GM18517 (cell line): ENCODE measurements around the gene C2CD5.
A peak's percentile ranks its signal among the peaks of the same experiment; 100 is the strongest.
"Not testable (repeated sequence)": the region's sequence is repeated elsewhere in the genome, so short reads cannot be mapped to it uniquely, and the experiment has no call there.

ENCODE experiments used
- ATAC-seq: cut with Tn5 transposase; IDR thresholded peaks from one replicate; pipeline ENCODE4 v1.9.1; 2021; ENCODE audit warnings: mild to moderate bottlenecking, moderate library complexity; ENCODE audit not compliant: unreplicated experiment

The C2CD5 gene

DNA sequence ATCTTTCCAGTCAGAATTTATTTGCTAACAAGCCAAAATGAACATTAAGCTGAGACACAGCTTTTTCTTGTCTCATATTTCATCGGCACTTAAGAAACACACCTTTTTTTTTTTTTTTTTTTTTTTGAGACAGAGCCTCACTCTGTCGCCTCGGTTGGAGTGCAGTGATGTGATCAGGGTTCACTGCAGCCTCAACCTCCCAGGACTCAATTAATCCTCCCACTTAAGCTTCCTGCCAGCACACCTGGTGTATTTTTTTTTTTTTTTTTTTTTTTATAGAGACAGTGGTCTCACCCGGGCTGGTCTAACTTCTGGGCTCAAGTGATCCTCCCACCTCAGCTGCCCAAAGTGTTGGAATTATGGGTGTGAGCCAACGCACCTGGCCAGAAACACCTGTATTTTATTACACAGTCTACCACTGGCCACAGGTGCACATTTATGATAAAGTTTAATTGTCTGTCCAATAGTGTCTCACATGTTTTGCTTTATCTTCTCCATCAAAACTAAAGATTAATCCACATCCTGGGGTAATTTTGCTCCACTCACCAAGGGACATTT, 62.7 kb downstream of the C2CD5 start:
- no peak for ATAC-seq

DNA sequence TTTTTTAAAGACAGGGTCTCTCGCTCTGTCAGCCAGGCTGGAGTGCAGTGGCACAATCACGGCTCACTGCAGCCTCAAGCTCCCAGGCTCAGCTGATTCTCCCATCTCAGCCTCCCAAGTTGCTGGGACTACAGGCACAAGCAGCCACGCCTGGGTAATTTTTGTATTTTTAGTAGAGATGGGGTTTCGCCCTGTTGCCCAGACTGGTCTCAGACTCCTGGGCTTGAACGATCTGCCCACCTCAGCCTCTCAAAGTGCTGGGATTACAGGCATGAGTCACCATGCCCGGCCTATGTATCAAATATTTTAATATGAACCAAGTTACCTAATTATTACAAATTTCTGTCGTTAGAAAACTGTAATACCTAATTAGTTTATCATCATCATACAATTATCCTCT, 63.5 kb downstream of the C2CD5 start:
- not testable (repeated sequence) for ATAC-seq

DNA sequence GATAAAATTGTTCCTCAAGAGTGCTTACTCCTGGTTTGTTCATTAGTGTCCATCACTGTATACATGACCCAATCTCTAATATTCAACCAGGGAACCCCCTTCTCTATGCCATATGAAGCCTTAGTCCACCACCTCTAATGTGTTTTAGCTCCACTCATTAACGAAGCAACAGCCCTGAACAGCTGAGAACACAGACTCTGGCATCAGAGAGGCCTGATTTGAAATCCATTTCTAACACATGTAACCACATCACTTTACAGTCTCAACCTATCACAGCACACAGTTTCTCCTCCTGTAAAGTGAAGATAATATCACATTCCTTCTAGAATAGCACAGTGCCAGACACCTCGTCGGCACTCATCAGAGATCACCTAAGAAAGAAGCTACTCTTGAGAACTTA, 64.3 kb downstream of the C2CD5 start:
- no peak for ATAC-seq

DNA sequence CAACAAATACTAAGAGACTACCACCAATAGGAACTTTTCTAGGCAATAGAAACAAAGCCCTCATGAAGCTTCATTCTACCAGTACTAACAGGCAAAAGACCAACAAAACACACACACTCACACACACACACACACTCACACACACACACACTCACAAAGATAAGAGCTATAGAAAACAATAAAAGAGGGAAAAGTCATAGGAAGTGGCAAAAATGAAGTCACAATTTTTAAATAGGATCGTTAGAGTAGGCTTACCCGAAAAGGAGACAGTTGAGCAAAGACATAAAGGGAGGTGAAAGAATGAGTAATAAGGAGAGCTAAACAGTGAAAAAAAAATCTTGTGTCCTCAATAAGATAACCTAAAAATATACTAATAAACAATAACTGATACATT, 66.5 kb downstream of the C2CD5 start:
- ATAC-seq: no peak

DNA sequence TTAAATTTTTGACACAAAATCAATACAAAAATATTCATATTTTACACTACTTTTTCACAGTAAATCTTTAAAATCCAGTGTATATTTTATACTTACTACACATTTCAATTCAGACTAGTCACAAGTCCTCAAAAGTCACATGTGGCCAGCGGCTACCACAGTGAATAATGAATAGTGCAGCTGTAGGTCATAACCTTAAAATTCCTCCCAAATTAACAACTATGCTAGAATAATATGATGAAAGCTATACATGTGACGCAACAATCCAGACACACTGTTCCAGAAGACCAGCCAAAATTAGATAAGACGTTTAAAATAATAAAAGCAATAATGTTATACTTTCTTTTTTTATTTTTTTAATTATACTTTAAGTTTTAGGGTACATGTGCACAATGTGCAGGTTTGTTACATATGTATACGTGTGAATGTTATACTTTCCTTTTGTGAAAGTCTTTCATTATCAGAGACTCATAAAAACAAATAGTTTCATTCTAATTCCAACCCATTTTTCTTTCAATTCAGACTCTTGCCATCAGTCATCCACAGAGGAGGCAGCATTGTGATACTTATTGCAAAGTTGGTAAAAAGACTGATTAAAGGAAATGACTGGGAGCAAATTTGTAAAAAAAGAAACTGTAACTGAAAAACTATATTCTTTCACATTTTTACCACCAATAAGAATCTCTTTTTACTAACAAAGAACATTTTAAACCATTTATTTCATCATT, 67.0 kb downstream of the C2CD5 start:
- no peak for ATAC-seq

DNA sequence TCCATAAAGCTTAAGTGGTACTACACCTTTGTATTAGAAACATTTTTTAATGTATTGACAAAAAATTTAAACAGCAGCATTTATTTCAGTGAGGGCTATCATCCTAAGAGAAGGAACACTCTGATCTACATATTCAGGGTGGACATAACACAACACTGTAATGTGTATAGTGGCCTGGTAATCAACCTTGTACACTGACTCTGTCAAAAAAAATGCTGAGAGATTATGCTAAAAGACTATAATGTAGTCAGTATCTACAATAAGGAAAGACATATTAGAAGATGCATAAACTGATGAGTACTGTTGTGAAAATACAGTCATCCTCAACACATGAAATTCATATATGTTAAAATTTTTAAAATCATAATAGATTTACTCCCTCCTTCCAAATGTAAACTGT, 68.2 kb downstream of the C2CD5 start:
- ATAC-seq: no peak

DNA sequence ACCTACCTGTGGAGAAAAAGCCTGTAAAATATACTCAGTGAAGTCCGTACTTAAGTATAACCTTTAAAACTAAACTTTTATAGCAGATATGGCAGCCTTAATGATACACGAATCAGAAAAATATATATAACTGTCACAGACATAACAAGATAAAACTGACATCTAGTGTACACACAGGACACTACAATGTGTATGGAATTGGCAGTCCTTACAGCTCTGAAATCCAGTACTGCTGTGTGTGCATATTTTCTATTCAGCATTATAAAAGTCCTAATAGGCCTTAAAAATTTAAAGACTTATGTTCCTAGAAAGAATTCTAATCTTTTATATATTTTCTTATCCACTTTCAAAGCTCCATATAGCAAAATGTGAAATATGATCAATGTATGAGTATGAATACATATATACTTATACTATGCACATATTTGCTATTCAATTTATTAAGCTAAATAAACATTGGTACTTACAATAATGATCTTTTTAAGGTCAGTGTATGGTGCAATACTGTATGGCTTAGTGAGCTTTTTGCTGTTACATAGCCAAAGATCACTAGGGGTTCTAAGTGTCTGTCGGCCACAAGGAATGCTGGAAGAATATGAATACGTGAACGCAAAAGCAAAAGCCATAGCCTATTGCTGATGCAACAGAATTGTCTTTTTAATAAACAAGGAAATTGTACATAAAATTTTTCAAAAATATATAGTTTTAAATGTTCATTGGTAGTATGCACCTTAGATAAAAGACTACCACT, 69.2 kb downstream of the C2CD5 start:
- ATAC-seq: no peak

DNA sequence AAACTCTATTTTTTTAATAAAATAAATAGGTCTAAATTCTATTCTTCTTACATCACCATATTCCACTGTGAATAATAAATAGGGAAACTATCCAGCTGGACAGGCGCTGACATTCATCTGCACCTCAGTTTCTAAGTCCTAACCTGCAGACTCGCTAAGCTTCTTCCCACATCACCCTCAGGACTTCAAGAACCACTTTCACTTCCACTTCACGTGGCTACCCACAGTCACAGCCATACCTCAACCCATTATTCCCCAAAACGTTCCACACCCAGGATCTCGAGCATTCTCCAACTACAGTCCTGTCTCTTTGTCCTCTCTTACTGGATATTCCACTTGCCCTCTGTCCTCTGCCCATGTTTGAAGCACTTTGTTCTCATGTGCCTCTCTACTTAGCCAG, 71.1 kb downstream of the C2CD5 start:
- ATAC-seq: no peak

DNA sequence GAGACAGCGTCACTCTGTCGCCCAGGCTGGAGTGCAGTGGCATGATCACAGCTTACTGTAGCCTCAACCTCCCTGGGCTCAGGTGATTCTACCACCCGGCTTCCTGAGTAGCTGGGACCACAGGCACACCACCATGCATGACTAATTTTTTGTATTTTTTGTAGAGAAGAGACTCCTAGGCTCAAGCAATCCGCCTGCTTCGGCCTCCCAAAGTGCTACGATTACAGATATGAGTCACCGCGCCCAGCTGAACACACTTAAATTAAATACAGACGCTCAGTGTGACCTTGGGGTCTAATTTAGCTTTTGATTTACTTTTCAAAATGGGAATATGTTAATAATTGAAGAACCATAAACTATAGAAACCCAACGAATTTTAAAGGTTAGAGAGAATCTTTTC, 77.2 kb downstream of the C2CD5 start:
- no peak for ATAC-seq

DNA sequence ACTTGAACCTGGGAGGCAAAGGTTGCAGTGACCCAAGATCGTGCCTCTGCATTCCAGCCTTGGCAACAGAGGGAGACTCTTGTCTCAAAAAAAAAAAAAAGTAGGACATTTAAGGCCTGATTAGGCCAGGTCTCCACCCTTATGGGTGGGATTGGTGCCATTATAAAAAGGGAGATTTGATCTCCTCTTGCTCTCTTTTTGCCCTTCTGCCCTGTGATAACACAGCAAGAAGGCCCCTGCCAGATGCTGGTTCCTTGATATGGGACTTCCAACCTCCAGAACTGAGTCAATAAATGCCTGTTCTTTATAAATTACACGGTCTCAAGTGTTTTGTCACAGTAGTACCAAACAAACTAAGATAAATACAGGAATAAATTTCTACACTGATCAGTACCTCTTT, 81.0 kb downstream of the C2CD5 start:
- no peak for ATAC-seq

DNA sequence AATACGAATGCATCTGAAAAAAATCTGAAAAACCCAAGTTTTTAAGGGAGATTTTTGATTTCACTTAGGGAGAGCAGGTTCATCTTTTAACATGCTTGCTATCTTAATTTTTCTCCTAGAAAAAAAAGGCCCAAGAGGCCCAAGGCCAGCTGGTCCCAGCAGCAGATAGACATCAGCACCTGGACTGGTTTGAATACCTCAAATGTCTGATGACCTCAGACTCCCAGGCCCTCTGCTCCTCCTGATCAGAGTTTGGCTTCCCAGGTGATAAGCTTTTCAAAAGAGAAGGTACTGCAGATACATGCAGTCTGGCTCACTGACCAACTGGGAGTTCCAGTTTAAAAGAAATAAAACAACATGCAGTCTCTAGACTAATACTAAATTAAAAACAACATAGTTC, 82.6 kb downstream of the C2CD5 start:
- no peak for ATAC-seq

DNA sequence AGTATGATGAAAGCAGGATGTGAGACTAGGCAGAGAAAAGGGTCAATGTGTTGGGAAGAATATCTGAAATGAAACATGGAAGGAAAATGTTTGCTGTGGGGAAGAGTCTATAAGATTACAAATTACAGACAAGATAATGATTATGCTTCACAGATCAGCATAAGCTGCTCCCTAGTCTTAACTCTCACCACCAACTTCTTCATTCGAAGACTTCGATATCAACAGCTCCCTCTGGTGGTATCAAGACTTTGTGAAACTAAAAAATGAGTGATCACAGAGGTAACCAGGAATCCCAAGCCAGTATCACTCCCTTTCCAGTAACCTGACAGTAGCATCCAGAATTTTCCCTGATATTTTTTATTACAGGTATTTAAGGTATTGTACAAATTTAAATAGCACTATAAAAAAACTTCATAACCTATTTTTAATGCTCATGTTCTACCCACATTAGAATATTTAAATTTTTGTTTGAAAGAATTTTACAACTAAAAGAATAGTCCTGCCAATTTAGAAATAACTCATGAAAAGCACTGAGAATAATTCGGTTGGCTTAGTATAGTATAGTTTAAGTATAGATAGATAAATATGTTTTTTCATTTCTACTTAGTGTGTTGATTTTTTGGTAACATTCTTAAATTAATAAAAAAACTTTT, 84.4 kb downstream of the C2CD5 start:
- ATAC-seq: peak; percentile 75

DNA sequence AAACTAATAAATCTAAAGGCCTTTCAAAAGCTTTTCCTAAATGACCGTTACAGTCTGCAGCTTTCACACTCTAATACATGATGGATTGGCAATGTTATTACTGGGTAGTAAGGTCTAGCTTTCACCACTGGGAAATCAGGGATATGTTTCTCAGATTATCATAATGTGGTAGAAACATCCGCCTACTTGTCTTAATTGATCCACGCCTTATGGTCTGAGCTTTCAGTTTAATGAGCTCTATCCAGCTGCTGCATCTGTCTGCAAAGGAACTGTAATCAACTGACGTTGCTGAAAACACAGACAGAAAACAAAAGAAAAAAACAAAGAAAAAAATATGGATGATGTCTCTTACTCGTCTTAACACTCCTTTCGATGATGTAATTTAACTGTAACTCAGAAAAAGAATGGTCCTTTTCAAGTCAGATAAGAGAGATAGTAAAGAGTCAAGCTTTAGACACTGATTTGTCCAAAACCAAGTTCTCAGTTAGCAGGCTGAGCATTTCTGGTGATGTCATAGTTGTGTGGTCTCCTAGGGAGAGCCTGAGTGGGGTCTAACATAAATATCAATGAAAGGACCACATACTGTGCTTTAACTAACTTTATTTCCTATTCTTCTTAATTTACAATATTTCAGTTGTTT, 85.9 kb downstream of the C2CD5 start:
- no peak for ATAC-seq

DNA sequence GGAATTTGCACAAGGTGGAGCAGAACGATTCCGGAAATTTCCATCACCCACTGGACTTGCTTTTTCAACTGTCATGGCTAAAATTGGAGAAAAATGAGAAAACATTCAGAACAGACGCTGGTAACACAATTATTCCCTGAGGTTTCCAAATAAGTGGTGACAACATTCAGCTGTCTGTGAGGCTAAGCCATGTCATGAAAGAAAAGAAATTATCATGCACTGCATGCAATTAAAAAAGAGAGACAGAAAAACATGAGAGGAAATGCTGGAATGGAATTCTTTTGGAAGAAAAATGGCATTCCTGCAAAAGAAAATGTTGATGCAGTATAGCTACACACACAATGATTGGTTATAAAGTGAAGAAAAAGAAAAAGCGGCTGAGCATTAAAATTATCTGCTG, 87.3 kb downstream of the C2CD5 start:
- ATAC-seq: no peak

DNA sequence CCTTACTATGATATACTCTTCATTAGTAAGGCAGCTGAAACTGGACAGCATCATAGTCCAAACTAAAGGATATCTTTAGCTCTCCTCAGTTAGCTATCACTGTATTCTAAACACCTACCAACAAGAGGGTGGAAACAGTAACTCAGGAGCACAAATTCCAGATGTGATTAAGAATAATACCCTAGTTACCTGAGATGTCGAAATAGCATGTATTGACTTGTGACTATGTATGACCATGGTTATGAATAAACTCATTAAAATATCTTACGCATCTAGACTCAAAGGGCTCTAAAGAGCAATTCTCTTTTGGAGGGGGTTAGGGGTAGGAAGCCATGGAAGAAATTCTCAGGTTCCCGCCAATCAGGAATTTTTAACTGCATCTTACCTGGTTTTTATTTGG, 90.8 kb downstream of the C2CD5 start:
- ATAC-seq: no peak

DNA sequence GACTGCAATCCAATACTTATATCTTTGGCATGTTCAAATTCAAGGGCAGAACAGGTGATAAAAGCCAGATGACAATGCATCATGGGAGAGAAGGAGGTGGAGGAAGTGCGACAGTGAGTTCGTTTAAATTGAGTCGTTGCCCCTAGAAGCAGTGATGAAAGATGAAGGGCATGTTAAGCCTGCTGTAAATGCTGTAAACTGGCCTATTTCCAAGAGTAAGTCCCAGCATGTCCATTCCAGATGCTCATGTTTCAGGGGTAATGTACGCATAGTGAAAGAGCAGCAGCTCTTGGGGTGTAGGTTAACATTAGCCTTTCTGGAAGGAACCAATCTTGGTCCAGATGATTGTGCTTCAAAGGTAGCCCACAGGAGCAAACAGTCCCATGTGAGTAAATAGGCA, 97.1 kb downstream of the C2CD5 start:
- no peak for ATAC-seq

DNA sequence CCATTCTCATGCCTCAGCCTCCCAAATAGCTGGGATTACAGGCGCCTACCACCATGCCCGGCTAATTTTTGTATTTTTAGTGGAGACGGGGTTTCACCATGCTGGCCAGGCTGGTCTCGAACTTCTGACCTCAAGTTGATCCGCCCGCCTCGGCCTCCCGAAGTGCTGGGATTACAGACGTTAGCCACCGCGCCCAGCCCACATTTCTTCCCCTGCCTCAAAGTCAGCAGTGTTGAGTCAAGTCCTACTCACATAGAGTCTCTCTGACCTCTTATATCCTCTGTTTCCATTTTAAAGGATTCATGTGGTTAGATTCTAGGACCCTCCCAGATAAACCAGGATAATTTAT, 100.1 kb downstream of the C2CD5 start:
- not testable (repeated sequence) for ATAC-seq

DNA sequence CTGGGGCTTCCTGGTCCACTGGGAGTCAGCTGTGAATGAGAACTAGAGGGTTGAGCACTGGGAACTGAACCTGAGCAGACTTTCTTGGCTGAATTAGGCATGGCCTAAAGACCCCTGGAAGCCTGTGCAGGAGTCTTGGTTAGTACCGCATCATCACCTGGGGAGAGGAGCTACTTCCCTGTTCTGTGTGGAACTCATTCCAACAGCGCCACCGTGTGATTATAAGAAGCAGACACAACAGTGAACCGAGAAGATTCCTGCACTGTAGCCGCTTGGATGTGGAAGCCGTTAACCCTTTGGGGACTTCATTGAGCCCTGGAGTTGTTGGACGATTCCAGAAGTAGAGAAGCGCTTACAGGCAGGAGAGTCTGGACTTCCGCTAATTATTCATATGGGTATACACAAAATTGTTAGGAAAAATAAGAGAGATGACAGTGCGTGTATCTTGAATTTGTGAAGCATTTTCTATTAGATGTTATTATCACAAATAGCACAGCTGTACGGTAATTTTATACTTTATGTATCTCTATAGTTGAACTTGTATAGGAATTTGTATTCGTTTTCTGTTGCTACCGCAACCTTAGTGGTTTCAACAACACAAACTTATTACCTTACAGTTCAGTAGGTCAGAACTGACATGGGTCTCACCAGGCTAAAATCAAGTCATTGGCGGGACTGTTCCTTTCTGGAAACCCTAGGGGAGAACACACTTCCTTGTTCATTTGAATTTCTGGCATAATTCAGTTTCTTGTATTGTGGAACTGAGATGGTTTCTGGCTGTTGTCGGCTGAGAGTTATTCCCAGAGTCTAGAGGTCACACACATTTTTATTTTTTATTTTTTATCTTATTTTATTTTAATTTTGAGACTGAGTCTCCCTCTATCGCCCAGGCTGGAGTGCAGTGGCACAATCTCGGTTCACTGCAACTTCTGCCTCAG, 100.7 kb downstream of the C2CD5 start:
- peak; percentile 99 for ATAC-seq

DNA sequence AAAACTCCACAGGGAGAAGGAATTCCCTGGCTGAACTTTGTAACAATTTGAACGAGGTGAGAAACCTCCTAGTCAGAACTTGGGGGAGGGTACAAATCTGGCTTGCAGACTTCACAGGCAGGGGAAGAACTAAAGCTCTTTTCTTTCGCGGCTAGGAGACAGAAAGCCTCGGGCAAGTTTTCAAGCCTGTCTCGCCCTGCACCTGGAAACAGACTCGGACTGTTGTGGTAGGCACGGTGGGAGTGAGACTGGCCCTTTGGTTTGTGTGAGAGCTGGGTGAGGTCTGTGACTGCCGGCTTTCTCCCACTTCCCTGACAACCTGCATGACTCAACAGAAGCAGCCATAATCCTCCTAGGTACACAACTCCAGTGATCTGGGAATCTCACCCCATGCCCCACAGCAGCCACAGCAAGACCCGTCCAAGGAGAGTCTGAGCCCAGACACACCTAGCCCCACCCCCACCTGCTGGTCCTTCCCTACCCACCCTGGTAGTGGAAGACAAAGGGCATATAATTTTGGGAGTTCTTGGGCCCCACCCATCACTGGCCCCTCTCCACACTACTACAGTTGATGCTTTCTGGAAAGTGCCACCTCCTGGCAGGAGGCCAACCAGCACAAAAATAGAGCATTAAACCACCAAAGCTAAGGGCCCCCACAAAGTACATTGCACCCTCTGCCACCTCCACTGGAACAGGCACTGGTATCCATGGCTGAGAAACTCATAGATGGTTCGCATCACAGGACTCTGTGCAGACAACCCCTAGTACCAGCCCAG, 107.1 kb downstream of the C2CD5 start:
- ATAC-seq: no peak

DNA sequence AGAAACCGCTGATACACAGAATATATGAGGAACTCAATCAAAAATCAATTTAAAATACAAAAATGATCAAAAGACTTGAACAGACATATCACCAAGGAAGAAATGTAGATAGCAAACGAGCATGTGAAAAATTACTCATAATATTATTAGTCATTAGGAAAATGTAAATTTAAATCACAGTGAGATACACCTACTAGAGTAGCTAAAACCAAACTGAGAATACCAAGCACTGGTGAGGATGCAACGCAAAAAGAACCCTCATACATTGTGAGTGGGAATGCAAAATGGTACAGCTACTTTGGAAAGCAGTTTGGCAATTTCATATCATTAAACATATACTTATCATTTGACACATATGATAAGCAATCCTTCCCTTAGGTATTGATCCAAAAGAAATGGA, 108.8 kb downstream of the C2CD5 start:
- no peak for ATAC-seq
